Ascending aorta (tissue), 2 donors: ENCODE data around the gene REEP5. TPM values are rescaled to one million over a fixed set of nuclear protein-coding genes. Genes with fewer than 3 reads are reported as not detected.
A peak's percentile ranks its signal among the peaks of the same experiment; 100 is the strongest.

ENCODE experiments used
- DNase-seq, 2 donors: peaks; one replicate each; pipeline ENCODE4 v3.0.0-alpha.2; 2019; ENCODE audit warnings: low spot score in 2 of 2
- H3K27ac ChIP-seq, 2 donors: fragments of 200-600 bp; sonication (generic); one replicate each; pipeline ENCODE4 v1.5.1; 2016 to 2017; ENCODE audit warnings: mild to moderate bottlenecking in 1 of 2
- H3K27me3 ChIP-seq: fragments of 200-600 bp; sonication (generic); one replicate; pipeline ENCODE4 v1.5.1; 2017
- H3K36me3 ChIP-seq, 2 donors: fragments of 200-600 bp; sonication (generic); one replicate each; pipeline ENCODE4 v1.5.1; 2016
- H3K4me1 ChIP-seq, 2 donors: fragments of 200-600 bp; sonication (generic); one replicate each; pipeline ENCODE4 v1.5.1; 2016 to 2017; ENCODE audit warnings: mild to moderate bottlenecking in 1 of 2
- H3K4me3 ChIP-seq, 2 donors: fragments of 200-600 bp; sonication (generic); one replicate each; pipeline ENCODE4 v1.5.1; 2016 to 2017; ENCODE audit warnings: mild to moderate bottlenecking in 1 of 2
- H3K9me3 ChIP-seq, 2 donors: fragments of 200-600 bp; sonication (generic); one replicate each; pipeline ENCODE4 v1.5.1; 2016
- CTCF ChIP-seq, 3 experiments: fragments of 200-600 bp in 2 of 3; fragments of 450-650 bp in 1 of 3; sonication (generic) in 2 of 3; IDR thresholded peaks; one replicate each; pipeline ENCODE4 v1.5.1; 2016 to 2019; ENCODE audit warnings: antibody characterized with exemption in 3 of 3, mild to moderate bottlenecking in 1 of 3, moderate library complexity in 1 of 3
- intact Hi-C: fragments of 100-400 bp; cut with DNase I; formaldehyde crosslinking; loops from one replicate; pipeline ENCODE4 v1.15.1; 2023
- total RNA-seq: library from RNA; depleted of rRNA; stranded (reverse); fragments of >200 nt; gene quantifications from one replicate; pipeline ENCODE4 v1.1.0, GENCODE V29; 2016

Gene REEP5
- total RNA-seq, 1 donor from 2014 or later = 49.7 TPM

GRCh38 chr5:112866739-112867138 is 55.3 kb downstream of the REEP5 start:
- Histone ChIP-seq H3K4me3 (no peak overlapping the region), H3K9me3 (no peaks in the 10 kb centered on the region), H3K27me3 (no peaks in the 10 kb centered on the region), H3K4me1 (peaks cover 0 to 9% of the 10 kb centered on the region in 2 donors), H3K27ac (no peak overlapping the region), H3K36me3 (peaks cover 36 to 71% of the 10 kb centered on the region in 2 donors)
- intact Hi-C loops = loop anchor here (10.0 kb wide), 1 partner anchor 182 kb away; no protein-coding TSS in a partner anchor
- DNase-seq = no peak
- TF ChIP-seq CTCF (IDR thresholded peaks at IDR 0.05) = no peak

GRCh38 chr5:112865128-112865527 is 56.9 kb downstream of the REEP5 start:
- no peak for TF ChIP-seq CTCF (IDR thresholded peaks at IDR 0.05)
- no peaks in the 10 kb centered on the region for H3K9me3 ChIP-seq
- peaks cover 36 to 63% of the 10 kb centered on the region in 2 donors for H3K36me3 ChIP-seq

DNA sequence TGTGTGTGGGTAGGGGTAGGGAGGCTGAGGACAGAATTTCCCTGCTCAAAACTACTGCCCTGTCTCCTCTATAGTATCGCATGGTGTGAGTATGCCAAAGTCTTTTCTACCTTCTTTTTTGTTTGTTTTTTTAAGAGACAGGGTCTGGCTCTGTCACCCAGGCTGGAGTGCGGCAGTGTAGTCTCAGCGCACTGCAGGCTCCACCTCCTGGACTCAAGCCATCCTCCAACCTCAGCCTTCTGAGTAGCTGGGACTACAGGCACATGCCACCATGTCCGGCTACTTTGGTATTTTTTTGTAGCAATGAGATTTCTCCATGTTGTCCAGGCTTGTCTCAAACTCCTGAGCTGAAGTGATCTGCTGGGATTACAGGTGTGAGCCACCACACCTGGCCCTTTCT is 58.5 kb downstream of the REEP5 start:
- Histone ChIP-seq H3K9me3 (no peaks in the 10 kb centered on the region), H3K4me1 (peaks cover 0 to 14% of the 10 kb centered on the region in 2 donors), H3K36me3 (peaks cover 27 to 47% of the 10 kb centered on the region in 2 donors), H3K27ac (no peak overlapping the region), H3K4me3 (no peak overlapping the region), H3K27me3 (no peaks in the 10 kb centered on the region)
- no peak for DNase-seq
- TF ChIP-seq CTCF (IDR thresholded peaks at IDR 0.05) = no peak
- intact Hi-C loops = loop anchor here (5.0 to 10.0 kb wide), 2 partner anchors 99 to 179 kb away; no protein-coding TSS in a partner anchor

More at GRCh38 chr5:112865128-112865527, 56.9 kb downstream of the REEP5 start:
- no peak for DNase-seq
- intact Hi-C loops = loop anchor here (10.0 kb wide), 1 partner anchor 180 kb away; no protein-coding TSS in a partner anchor
- H3K27me3 ChIP-seq = no peaks in the 10 kb centered on the region
- H3K4me1 ChIP-seq = peaks cover 0 to 14% of the 10 kb centered on the region in 2 donors
- H3K27ac ChIP-seq = no peak overlapping the region
- no peak overlapping the region for H3K4me3 ChIP-seq

DNA sequence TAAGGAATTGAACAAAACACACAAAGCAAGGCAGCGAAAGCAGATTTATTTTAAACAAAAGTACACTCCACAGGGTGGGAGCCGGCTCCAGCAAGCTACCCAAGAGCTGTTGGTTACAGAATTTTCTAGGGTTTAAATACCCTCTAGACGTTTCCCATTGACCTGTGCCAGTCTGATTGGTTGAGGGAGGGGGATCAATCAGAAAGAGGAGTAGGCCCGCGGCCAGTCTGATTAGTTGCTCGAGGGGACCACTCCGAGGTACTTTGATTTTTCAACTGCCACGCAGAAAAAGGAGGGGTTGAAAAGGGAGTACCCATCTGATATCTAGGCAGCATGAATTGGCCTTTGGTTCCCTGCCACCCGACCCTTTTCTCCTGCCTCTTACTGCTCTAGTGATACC is 59.9 kb downstream of the REEP5 start:
- intact Hi-C loops = loop anchor here (5.0 to 10.0 kb wide), 2 partner anchors 100 to 177 kb away; no protein-coding TSS in a partner anchor
- no peak for TF ChIP-seq CTCF (IDR thresholded peaks at IDR 0.05)
- no peaks in the 10 kb centered on the region for H3K9me3 ChIP-seq

DNA sequence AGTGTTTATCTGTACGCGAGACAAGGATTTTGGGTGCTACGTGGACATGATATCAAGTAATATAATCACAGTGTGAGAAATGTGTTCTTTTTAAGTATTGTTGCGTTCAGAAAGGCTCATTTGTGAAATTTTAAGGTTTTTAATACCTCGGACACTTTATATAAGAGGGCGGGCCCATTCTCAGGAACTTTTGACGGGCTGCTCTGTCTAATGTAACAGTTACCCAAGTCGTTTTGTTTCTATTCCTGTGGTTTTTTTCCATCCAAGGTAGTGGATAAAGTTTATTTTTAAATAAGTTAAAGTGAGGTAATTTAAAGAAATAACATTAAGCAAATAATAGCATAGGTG is 60.4 kb downstream of the REEP5 start:
- intact Hi-C loops = loop anchor here (1.0 to 10.0 kb wide), 4 partner anchors 61 to 177 kb away; partner anchors contain the start of genes DCP2 and REEP5
- peak overlapping the region; percentile 77 to 87 for H3K27ac ChIP-seq

More for the DNA sequence above, 59.9 kb downstream of the REEP5 start:
- peak overlapping the region; percentile 92 to 98 for H3K4me3 ChIP-seq
- peaks cover 0 to 14% of the 10 kb centered on the region in 2 donors for H3K4me1 ChIP-seq
- H3K27me3 ChIP-seq = no peaks in the 10 kb centered on the region
- peaks cover 17 to 33% of the 10 kb centered on the region in 2 donors for H3K36me3 ChIP-seq
- DNase-seq = no peak
- peak overlapping the region; percentile 24 to 87 for H3K27ac ChIP-seq

More for the DNA sequence above, 60.4 kb downstream of the REEP5 start:
- Histone ChIP-seq H3K27me3 (no peaks in the 10 kb centered on the region), H3K4me3 (peak overlapping the region; percentile 92 to 98), H3K36me3 (peaks cover 13 to 28% of the 10 kb centered on the region in 2 donors), H3K4me1 (peaks cover 0 to 14% of the 10 kb centered on the region in 2 donors), H3K9me3 (no peaks in the 10 kb centered on the region)
- DNase-seq = no peak
- no peak for TF ChIP-seq CTCF (IDR thresholded peaks at IDR 0.05)
